ENCODE data around the gene MINDY2. TPM values are rescaled to one million over a fixed set of nuclear protein-coding genes. Genes with fewer than 3 reads are reported as not detected.

Gene MINDY2
- total and polyA plus RNA-seq, 10 of the 15 experiments (the other 5 are each of a cell fraction or from before 2014, with no cell fraction given), result 0.73 to 9.4 (median 3.3) TPM

- TF ChIP-seq CTCF (IDR thresholded peaks at IDR 0.05 in 2 of 3, conservative IDR thresholded peaks at IDR 0.05 in 1 of 3; ENCODE audit: control insufficient read depth in 2 of 3, extremely low read depth in 1 of 3, insufficient read depth in 1 of 3, low read depth in 3 of 3, low read length in 3 of 3), result no peak
- no peak for TF ChIP-seq BHLHE40 (IDR thresholded peaks at IDR 0.05; ENCODE audit: borderline replicate concordance in 1 of 2, low read depth in 2 of 2, low read length in 1 of 2)
- no peak for TF ChIP-seq KLF5 (IDR thresholded peaks at IDR 0.05; ENCODE audit: partially characterized antibody)
- no peak for TF ChIP-seq ZNF217 (IDR thresholded peaks at IDR 0.05)
- no peak for TF ChIP-seq BRCA1 (IDR thresholded peaks at IDR 0.05; ENCODE audit: low read depth, low read length)
These were observed 36.2 kb upstream of the MINDY2 start (continued) for GRCh38 chr15:58734859-58735258.

GRCh38 chr15:58736018-58736643 is 35.0 kb upstream of the MINDY2 start:
- Histone ChIP-seq H3K27me3 (replicated peaks in 1 of 2; ENCODE audit: control insufficient read depth in 2 of 2, insufficient read depth in 2 of 2, low read length in 1 of 2) (no peaks in the 10 kb centered on the region), H3K27ac (ENCODE audit: control insufficient read depth, insufficient read depth) (no peak overlapping the region), H3K36me3 (ENCODE audit: control insufficient read depth in 2 of 2, insufficient read depth in 2 of 2, low read length in 1 of 2) (no peaks in the 10 kb centered on the region; a peak in 1 of 4 replicates), H3K9me3 (replicated peaks; ENCODE audit: control insufficient read depth, insufficient read depth, low read length) (peaks cover 3% of the 10 kb centered on the region; the same call in 2 of the 3 replicates), H3K9ac (ENCODE audit: control insufficient read depth, insufficient read depth, low read length) (no peak overlapping the region), H3K4me2 (ENCODE audit: control insufficient read depth, insufficient read depth) (no peak overlapping the region), H3K79me2 (ENCODE audit: control insufficient read depth, insufficient read depth, low read length) (peaks cover 90% of the 10 kb centered on the region), H4K20me1 (ENCODE audit: control insufficient read depth, insufficient read depth) (no peaks in the 10 kb centered on the region; the same call in 1 of the 2 replicates), H3K4me3 (no peak overlapping the region), H2AFZ (ENCODE audit: control insufficient read depth, low read depth, low read length) (no peak overlapping the region), H3K4me1 (ENCODE audit: control insufficient read depth, insufficient read depth, low read length) (no peaks in the 10 kb centered on the region)
- in situ Hi-C loops (cut with MboI) (no loop called here), intact Hi-C loops (cut with micrococcal nuclease; ENCODE audit: unreplicated experiment) (no loop called here)
- no peak for DNase-seq (ENCODE audit: low read depth, low spot score)
- TF ChIP-seq BCL11A (IDR thresholded peaks at IDR 0.05; ENCODE audit: low read depth, low read length), result no peak
- peak; percentile 18 for TF ChIP-seq MEF2B (IDR thresholded peaks at IDR 0.05; ENCODE audit: partially characterized antibody, poor library complexity, severe bottlenecking)
- 92% methylated on average over 2 of the region's 2 CpGs for WGBS (ENCODE audit: insufficient coverage, insufficient replicate concordance, low lambda C conversion rate, missing lambda C conversion rate)
- POLR2A ChIA-PET, result interaction anchor here (0.5 to 1.5 kb wide), 3 partner anchors 9 to 19 kb away, joined by 3 read pairs; partner anchors contain the start of gene ADAM10
- CTCF ChIA-PET, result interaction anchor here (0.6 kb wide), 1 partner anchor 107 kb away, joined by 4 read pairs; no protein-coding TSS in a partner anchor
- BruUV-seq (replicated peaks), result no TSS peak
- no peak for FAIRE-seq
- SMC1A ChIA-PET (ENCODE audit: uncharacterized antibody, unreplicated experiment), result interaction anchor here (0.8 to 3.4 kb wide), 4 partner anchors 10 to 145 kb away, joined by 3 to 19 read pairs (median 6); no protein-coding TSS in a partner anchor
- RAD21 ChIA-PET (ENCODE audit: unreplicated experiment), result no interaction called here
- no peak; the same call in 2 of the 3 replicates for ATAC-seq

Measured in GM12878 (cell line).